ENCODE data around the gene OXLD1. TPM values are rescaled to one million over a fixed set of nuclear protein-coding genes. Genes with fewer than 3 reads are reported as not detected.

Gene OXLD1
- total RNA-seq, 1 experiment from 2014 or later: 75.9 TPM

DNA sequence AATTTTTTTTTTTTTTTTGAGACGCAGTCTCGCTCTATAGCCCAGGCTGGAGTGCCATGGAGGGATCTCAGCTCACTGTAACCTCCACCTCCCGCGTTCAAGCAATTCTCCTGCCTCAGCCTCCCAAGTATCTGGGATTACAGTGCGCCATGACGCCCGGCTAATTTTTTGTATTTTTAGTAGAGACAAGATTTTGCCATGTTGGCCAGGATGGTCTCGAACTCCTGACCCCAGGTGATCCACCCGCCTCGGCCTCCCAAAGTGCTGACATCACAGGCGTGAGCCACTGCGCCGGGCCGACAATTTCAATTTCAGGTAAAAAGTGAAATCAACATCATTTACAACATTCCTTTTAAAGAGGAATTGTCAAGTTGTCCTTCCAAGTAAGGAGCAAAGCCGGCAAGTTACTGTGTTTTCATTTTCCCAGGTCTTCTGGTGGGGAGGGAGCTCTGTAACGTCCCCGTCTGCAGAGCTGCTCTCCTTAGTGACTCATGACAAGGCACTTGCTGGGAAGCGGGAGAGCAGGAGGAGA is 30.4 kb downstream of the OXLD1 start:
- DNase-seq (ENCODE audit: low read depth, low spot score): no peak
- intact Hi-C loops (cut with micrococcal nuclease): no loop called here
- peak; percentile 53 for ATAC-seq

More for the DNA sequence above, 30.4 kb downstream of the OXLD1 start:
- peak overlapping the region; percentile 97 for H3K9ac ChIP-seq (ENCODE audit: low read length)
- H3K79me2 ChIP-seq (ENCODE audit: insufficient read depth, low read length): peaks cover 56% of the 10 kb centered on the region
- ChIA-PET RAD21 (ENCODE audit: low non-redundant PET in 1 of 2, low total read pairs in 2 of 2, uncharacterized antibody in 2 of 2, unreplicated experiment in 2 of 2) (no interaction called here), CTCF (no interaction called here), POLR2A (interaction anchor here (1.1 to 1.2 kb wide), 2 partner anchors 29 to 84 kb away, joined by 3 to 4 read pairs; partner anchors contain the start of gene FAAP100)
- H3K27ac ChIP-seq (ENCODE audit: low read depth, low read length): peak overlapping the region; percentile 83
- peaks cover 14% of the 10 kb centered on the region; the same call in 1 of the 2 replicates for H4K20me1 ChIP-seq (ENCODE audit: insufficient read depth)
- BruUV-seq (replicated peaks): no TSS peak
- H3K4me3 ChIP-seq (replicated peaks in 1 of 2; ENCODE audit: low read depth in 1 of 2, low read length in 2 of 2): peak overlapping the region; percentile 74 to 94
- H3K36me3 ChIP-seq (ENCODE audit: control insufficient read depth in 1 of 2, insufficient read depth in 2 of 2, low read length in 2 of 2): peaks cover 3 to 4% of the 10 kb centered on the region in 2 experiments; a peak in 1 of 4 replicates
- H3K27me3 ChIP-seq (ENCODE audit: insufficient read depth, low read length): no peaks in the 10 kb centered on the region
- peaks cover 12 to 32% of the 10 kb centered on the region in 2 experiments for H3K4me1 ChIP-seq (ENCODE audit: control insufficient read depth in 1 of 2, insufficient read depth in 2 of 2, low read length in 2 of 2)
- no peaks in the 10 kb centered on the region for H3K9me3 ChIP-seq (ENCODE audit: control insufficient read depth in 1 of 2, insufficient read depth in 1 of 2, low read depth in 1 of 2, low read length in 2 of 2)
- H3K4me2 ChIP-seq (ENCODE audit: low read length): peak overlapping the region; percentile 80
- H3K9me2 ChIP-seq (ENCODE audit: insufficient read depth): no peaks in the 10 kb centered on the region
- H2AFZ ChIP-seq (ENCODE audit: low read depth, low read length, poor library complexity, severe bottlenecking): no peak overlapping the region
- TF ChIP-seq, protein P1, sequence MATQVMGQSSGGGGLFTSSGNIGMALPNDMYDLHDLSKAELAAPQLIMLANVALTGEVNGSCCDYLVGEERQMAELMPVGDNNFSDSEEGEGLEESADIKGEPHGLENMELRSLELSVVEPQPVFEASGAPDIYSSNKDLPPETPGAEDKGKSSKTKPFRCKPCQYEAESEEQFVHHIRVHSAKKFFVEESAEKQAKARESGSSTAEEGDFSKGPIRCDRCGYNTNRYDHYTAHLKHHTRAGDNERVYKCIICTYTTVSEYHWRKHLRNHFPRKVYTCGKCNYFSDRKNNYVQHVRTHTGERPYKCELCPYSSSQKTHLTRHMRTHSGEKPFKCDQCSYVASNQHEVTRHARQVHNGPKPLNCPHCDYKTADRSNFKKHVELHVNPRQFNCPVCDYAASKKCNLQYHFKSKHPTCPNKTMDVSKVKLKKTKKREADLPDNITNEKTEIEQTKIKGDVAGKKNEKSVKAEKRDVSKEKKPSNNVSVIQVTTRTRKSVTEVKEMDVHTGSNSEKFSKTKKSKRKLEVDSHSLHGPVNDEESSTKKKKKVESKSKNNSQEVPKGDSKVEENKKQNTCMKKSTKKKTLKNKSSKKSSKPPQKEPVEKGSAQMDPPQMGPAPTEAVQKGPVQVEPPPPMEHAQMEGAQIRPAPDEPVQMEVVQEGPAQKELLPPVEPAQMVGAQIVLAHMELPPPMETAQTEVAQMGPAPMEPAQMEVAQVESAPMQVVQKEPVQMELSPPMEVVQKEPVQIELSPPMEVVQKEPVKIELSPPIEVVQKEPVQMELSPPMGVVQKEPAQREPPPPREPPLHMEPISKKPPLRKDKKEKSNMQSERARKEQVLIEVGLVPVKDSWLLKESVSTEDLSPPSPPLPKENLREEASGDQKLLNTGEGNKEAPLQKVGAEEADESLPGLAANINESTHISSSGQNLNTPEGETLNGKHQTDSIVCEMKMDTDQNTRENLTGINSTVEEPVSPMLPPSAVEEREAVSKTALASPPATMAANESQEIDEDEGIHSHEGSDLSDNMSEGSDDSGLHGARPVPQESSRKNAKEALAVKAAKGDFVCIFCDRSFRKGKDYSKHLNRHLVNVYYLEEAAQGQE (IDR thresholded peaks at IDR 0.05; ENCODE audit: low read depth): no peak
- TF ChIP-seq TCF7L2 (IDR thresholded peaks at IDR 0.05; ENCODE audit: borderline replicate concordance, extremely low read depth, insufficient read depth, insufficient read length): no peak
- no peak for TF ChIP-seq POLR2A (IDR thresholded peaks at IDR 0.05; ENCODE audit: borderline replicate concordance, extremely low read depth, insufficient read depth, insufficient read length)
- TF ChIP-seq SRF (IDR thresholded peaks at IDR 0.05; ENCODE audit: low read depth): no peak
- no peak for TF ChIP-seq SP1 (IDR thresholded peaks at IDR 0.05; ENCODE audit: low read depth)
- TF ChIP-seq, protein P2, sequence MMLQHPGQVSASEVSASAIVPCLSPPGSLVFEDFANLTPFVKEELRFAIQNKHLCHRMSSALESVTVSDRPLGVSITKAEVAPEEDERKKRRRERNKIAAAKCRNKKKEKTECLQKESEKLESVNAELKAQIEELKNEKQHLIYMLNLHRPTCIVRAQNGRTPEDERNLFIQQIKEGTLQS (IDR thresholded peaks at IDR 0.05): no peak
- TF ChIP-seq, protein P3, sequence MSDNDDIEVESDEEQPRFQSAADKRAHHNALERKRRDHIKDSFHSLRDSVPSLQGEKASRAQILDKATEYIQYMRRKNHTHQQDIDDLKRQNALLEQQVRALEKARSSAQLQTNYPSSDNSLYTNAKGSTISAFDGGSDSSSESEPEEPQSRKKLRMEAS (IDR thresholded peaks at IDR 0.05): no peak
- TF ChIP-seq, protein P4, sequence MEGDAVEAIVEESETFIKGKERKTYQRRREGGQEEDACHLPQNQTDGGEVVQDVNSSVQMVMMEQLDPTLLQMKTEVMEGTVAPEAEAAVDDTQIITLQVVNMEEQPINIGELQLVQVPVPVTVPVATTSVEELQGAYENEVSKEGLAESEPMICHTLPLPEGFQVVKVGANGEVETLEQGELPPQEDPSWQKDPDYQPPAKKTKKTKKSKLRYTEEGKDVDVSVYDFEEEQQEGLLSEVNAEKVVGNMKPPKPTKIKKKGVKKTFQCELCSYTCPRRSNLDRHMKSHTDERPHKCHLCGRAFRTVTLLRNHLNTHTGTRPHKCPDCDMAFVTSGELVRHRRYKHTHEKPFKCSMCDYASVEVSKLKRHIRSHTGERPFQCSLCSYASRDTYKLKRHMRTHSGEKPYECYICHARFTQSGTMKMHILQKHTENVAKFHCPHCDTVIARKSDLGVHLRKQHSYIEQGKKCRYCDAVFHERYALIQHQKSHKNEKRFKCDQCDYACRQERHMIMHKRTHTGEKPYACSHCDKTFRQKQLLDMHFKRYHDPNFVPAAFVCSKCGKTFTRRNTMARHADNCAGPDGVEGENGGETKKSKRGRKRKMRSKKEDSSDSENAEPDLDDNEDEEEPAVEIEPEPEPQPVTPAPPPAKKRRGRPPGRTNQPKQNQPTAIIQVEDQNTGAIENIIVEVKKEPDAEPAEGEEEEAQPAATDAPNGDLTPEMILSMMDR (IDR thresholded peaks at IDR 0.05 in 2 of 3, conservative IDR thresholded peaks at IDR 0.05 in 1 of 3; ENCODE audit: borderline replicate concordance in 1 of 3, insufficient read depth in 1 of 3, low read depth in 2 of 3, low read length in 2 of 3): no peak
- no peak for TF ChIP-seq CBX3 (IDR thresholded peaks at IDR 0.05; ENCODE audit: low read depth)
- no peak for TF ChIP-seq EZH2 (IDR thresholded peaks at IDR 0.05)
- no peak for TF ChIP-seq FOSL1 (IDR thresholded peaks at IDR 0.05; ENCODE audit: low read depth)
- no peak for TF ChIP-seq JUND (IDR thresholded peaks at IDR 0.05)
- no peak for TF ChIP-seq ZFX (IDR thresholded peaks at IDR 0.05)
- no peak for TF ChIP-seq EGR1 (IDR thresholded peaks at IDR 0.05; ENCODE audit: low read depth)

Measured in HCT116 (cell line).